Adrenal gland (tissue), 12 donors: Measurements from ENCODE around the gene ENTR1. TPM values are rescaled to one million over a fixed set of nuclear protein-coding genes. Genes with fewer than 3 reads are reported as not detected.
A peak's percentile ranks its signal among the peaks of the same experiment; 100 is the strongest.

Experiments
- DNase-seq, 7 donors: peaks; one replicate each; pipeline ENCODE4 v3.0.0-alpha.2; 2019 to 2020
- H3K27ac ChIP-seq, 5 donors: fragments of 200-600 bp; sonication (generic) in 4 of 5; 1 replicate in 3 of 5; 2 replicates in 2 of 5; pipeline versions ENCODE4 v1.5.1 to v1.8.0; 2016 to 2020; ENCODE audit warnings: mild to moderate bottlenecking in 1 of 5
- H3K27me3 ChIP-seq: fragments of 200-600 bp; 2 replicates; pipeline ENCODE4 v1.8.0; 2021
- H3K36me3 ChIP-seq, 2 donors: fragments of 200-600 bp; replicated peaks in 1 of 2; 1 replicate in 1 of 2; 2 replicates in 1 of 2; pipeline versions ENCODE4 v1.5.1 to v1.8.0; 2018 to 2022
- H3K4me1 ChIP-seq, 2 donors: fragments of 200-600 bp; replicated peaks in 1 of 2; 1 replicate in 1 of 2; 2 replicates in 1 of 2; pipeline versions ENCODE4 v1.5.1 to v1.8.0; 2018 to 2021
- H3K4me3 ChIP-seq, 4 donors: fragments of 200-600 bp; sonication (generic) in 3 of 4; one replicate each; pipeline ENCODE4 v1.5.1; 2016 to 2018
- H3K9me3 ChIP-seq, 3 donors: fragments of 200-600 bp; sonication (generic) in 1 of 3; replicated peaks in 1 of 3; 1 replicate in 2 of 3; 2 replicates in 1 of 3; pipeline versions ENCODE4 v1.5.1 to v1.8.0; 2016 to 2021
- POLR2A ChIP-seq, 2 donors: fragments of 450-650 bp; IDR thresholded peaks; one replicate each; pipeline ENCODE4 v1.6.1; 2017; ENCODE audit warnings: antibody characterized with exemption in 2 of 2, mild to moderate bottlenecking in 2 of 2, moderate library complexity in 1 of 2
- WGBS, 4 donors: extraction: QIAGEN DNeasy Blood & Tissue Kit in 2 of 4; methylation state at CpG; one replicate each; pipeline versions ENCODE4 v1.1.5 to v1.1.7; 2013 to 2017; 5-methylcytosine and 5-hydroxymethylcytosine counted together
- intact Hi-C, 2 donors: fragments of 100-400 bp; cut with DNase I; formaldehyde crosslinking; loops; one replicate each; pipeline versions ENCODE4 v1.14.1 to v1.15.0; 2022 to 2023
- polyA plus RNA-seq, 3 donors: library from polyadenylated mRNA; stranded (reverse); fragments of 200-250 nt in 2 of 3; fragments of 350-450 nt in 1 of 3; fragmentation: Illumina TruSeq in 1 of 3; extraction: RNeasy Lipid Tissue Mini Kit (QIAGEN cat#74804) in 1 of 3; gene quantifications; one replicate each; pipeline ENCODE4 v1.2.3, GENCODE V29; 2013 to 2014
- total RNA-seq, 9 donors: library from RNA; depleted of rRNA in 4 of 9; stranded (reverse); fragments of >200 nt in 4 of 9; fragments of 120-200 nt in 1 of 9; fragmentation: NEBNext Ultra II Directional in 1 of 9; extraction: Animal tissue kit (Norgen Biotek cat#: 25700) in 1 of 9; gene quantifications; one replicate each; pipeline versions ENCODE4 v1.1.0 to v1.2.4, GENCODE V29; 2013 to 2023
- TF ChIP-seq, protein P1 (sequence below), 6 experiments: fragments of 450-650 bp in 4 of 6; fragments of 200-600 bp in 2 of 6; sonication (generic) in 1 of 6; IDR thresholded peaks; 1 replicate in 5 of 6; 2 replicates in 1 of 6; pipeline versions ENCODE4 v1.5.1 to v1.8.0; 2016 to 2021; ENCODE audit warnings: antibody characterized with exemption in 6 of 6, mild to moderate bottlenecking in 2 of 6, moderate library complexity in 1 of 6
- donor health status: healthy with polysubstance abuse.
- donor health status: Bipolar disorder and iron deficiency.
- donor health status: DM: yes; HTN: yes; CAD: no.
- donor health status: DM: no; HTN: no; CAD: no.
- donor health status: DM: no; HTN: no; CAD: no.
- donor health status: DM: yes; HTN: yes; CAD: no.

ENTR1 gene
- total and polyA plus RNA-seq, 12 donors = 13.3 to 48.4 (median 34.1) TPM

DNA sequence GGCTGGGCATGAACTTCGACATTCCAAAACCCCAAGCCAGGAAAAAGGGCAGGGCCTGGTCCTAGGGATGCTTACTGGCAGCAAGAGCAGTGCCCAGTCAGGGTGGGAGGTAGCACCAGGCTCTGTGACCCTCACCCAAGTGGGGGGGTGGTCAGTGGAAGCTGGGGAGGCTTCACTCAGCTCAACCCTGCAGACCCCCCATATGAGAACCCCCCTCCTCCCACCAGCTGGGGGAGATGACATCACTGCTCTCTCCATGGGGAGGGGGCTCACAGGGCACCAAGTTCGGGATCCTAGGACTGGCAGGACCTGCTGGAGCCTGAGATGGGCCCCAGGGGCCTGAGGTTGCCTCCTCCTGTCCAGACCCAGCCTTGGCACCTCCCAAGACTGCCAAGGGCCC is 51.5 kb downstream of the ENTR1 start:
- no peaks in the 10 kb centered on the region for H3K27me3 ChIP-seq
- intact Hi-C loops = no loop called here
- H3K36me3 ChIP-seq = no peaks in the 10 kb centered on the region
- H3K4me3 ChIP-seq = no peak overlapping the region
- no peak for TF ChIP-seq POLR2A (IDR thresholded peaks at IDR 0.05)
- TF ChIP-seq, protein P1, sequence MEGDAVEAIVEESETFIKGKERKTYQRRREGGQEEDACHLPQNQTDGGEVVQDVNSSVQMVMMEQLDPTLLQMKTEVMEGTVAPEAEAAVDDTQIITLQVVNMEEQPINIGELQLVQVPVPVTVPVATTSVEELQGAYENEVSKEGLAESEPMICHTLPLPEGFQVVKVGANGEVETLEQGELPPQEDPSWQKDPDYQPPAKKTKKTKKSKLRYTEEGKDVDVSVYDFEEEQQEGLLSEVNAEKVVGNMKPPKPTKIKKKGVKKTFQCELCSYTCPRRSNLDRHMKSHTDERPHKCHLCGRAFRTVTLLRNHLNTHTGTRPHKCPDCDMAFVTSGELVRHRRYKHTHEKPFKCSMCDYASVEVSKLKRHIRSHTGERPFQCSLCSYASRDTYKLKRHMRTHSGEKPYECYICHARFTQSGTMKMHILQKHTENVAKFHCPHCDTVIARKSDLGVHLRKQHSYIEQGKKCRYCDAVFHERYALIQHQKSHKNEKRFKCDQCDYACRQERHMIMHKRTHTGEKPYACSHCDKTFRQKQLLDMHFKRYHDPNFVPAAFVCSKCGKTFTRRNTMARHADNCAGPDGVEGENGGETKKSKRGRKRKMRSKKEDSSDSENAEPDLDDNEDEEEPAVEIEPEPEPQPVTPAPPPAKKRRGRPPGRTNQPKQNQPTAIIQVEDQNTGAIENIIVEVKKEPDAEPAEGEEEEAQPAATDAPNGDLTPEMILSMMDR (IDR thresholded peaks at IDR 0.05) = no peak
- no peaks in the 10 kb centered on the region for H3K9me3 ChIP-seq
- peaks cover 0 to 21% of the 10 kb centered on the region in 2 donors for H3K4me1 ChIP-seq
- H3K27ac ChIP-seq = no peak overlapping the region
- 67 to 71% (median 70%) methylated on average over 1 to 2 of the region's 2 CpGs for WGBS, 4 donors
- no peak for DNase-seq

DNA sequence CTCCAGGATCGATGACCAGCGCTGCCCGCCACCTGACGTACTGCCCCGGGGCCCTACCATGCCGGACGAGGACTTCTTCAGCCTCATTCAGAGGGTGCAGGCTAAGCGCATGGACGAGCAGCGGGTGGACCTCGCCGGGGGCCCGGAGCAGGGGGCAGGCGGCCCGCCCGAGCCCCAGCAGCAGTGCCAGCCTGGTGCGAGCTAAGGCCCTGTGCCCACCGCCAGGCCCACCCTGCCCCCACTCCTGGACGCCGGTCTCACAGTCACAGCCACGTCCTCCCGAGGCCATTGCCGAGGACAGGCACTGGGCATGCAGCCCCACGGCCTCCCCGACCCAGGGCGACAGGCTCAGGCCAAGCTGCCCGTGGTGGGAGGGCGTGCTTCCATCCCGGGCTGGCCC is 52.4 kb downstream of the ENTR1 start:
- WGBS, 4 donors = 20 to 70% (median 62%) methylated on average over 1 to 29 of the region's 29 CpGs
- peaks cover 0 to 19% of the 10 kb centered on the region in 2 donors for H3K4me1 ChIP-seq
- no peaks in the 10 kb centered on the region for H3K27me3 ChIP-seq
- H3K9me3 ChIP-seq = no peaks in the 10 kb centered on the region
- DNase-seq = peak in 4 of 7 donors; percentile 55 to 76 (median 57)
- H3K36me3 ChIP-seq = no peaks in the 10 kb centered on the region
- intact Hi-C loops = no loop called here
- H3K4me3 ChIP-seq = no peak overlapping the region
- no peak for TF ChIP-seq POLR2A (IDR thresholded peaks at IDR 0.05)
- TF ChIP-seq, protein P1 (IDR thresholded peaks at IDR 0.05) = no peak
- H3K27ac ChIP-seq = no peak overlapping the region

DNA sequence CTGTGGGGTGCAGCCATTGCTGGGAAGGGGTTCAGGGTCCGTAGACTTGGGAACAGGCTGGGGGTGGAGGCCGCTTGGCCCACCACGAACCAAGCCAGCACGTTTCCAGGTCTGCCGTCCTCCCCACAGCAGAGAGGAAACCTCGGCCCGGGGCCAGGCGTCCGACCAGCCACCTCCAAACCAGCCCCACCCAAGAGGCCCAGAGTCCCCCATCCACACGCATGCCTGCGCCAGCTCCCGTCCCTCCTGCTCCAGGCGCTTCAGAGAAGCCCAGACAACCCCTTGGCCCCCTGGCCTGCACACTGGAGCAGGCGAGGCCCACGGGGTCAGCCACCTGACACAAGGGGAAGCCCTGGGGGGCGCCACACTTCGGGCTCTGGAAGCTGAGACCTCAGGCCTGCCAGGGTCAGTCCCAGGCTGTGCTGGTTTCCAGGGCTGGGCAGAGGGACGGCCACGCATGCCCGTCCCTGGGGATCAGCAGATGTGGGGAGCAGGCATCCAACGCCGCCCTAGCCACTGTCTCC is 53.1 kb downstream of the ENTR1 start:
- intact Hi-C loops = no loop called here
- DNase-seq = no peak
- Histone ChIP-seq H3K27me3 (no peaks in the 10 kb centered on the region), H3K27ac (no peak overlapping the region), H3K4me3 (no peak overlapping the region), H3K36me3 (no peaks in the 10 kb centered on the region), H3K9me3 (no peaks in the 10 kb centered on the region), H3K4me1 (peaks cover 0 to 19% of the 10 kb centered on the region in 2 donors)
- TF ChIP-seq, protein P1 (IDR thresholded peaks at IDR 0.05) = no peak
- TF ChIP-seq POLR2A (IDR thresholded peaks at IDR 0.05) = no peak
- WGBS, 4 donors = 86 to 100% (median 90%) methylated on average over 1 to 22 of the region's 22 CpGs

DNA sequence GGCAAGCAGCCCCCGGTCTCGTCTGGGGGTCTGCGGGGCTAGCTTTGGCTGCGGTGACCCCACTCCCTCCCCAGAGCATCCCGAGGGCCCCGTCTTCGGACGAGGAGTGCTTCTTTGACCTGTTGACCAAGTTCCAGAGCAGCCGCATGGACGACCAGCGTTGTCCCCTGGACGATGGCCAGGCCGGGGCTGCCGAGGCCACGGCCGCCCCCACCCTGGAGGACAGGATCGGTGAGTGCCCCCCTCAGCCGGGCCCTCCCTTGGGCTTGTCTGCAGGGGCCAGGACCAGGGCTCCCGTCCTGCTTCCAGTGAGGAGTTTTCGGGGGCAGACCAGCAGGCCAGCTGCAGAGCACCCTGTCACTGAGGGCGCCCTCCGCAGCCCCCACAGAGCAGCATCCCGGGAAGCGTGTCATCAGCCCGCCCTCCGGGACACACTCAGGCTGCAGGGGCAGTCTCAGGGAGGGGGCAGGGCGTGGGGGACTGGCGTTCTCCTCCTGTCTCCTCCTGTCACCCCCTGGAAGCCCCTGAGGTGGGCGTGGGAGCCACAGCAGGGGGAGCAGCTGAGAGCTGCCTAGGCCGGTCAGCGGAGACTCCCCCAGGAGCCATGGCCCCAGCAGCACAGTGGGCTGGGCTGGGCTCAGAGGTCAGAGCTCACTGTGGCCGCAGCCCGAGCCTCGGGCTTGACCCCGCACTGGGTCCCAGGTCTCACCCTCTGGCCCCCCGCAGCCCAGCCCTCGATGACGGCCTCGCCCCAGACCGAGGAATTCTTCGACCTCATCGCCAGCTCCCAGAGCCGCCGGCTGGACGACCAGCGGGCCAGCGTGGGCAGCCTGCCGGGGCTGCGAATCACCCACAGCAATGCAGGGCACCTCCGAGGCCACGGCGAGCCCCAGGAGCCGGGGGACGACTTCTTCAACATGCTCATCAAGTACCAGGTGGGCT is 54.5 kb downstream of the ENTR1 start:
- no peak for DNase-seq
- H3K36me3 ChIP-seq = no peaks in the 10 kb centered on the region
- intact Hi-C loops = no loop called here
- H3K27me3 ChIP-seq = no peaks in the 10 kb centered on the region
- no peak overlapping the region for H3K27ac ChIP-seq
- 75 to 90% (median 79%) methylated on average over 6 to 54 of the region's 54 CpGs for WGBS, 4 donors
- no peak overlapping the region for H3K4me3 ChIP-seq
- TF ChIP-seq, protein P1 (IDR thresholded peaks at IDR 0.05) = no peak
- TF ChIP-seq POLR2A (IDR thresholded peaks at IDR 0.05) = no peak
- peaks cover 0 to 19% of the 10 kb centered on the region in 2 donors for H3K4me1 ChIP-seq
- H3K9me3 ChIP-seq = no peaks in the 10 kb centered on the region
